ENCODE data around the gene BMP6.

- TF ChIP-seq CTCF (IDR thresholded peaks at IDR 0.05), result no peak
- TF ChIP-seq ZFX (IDR thresholded peaks at IDR 0.05; ENCODE audit: borderline replicate concordance), result no peak
Measured at GRCh38 chr6:7911345-7911725, 185.4 kb downstream of the BMP6 start.

Data from 22Rv1 (cell line).